ENCODE results near the gene PATJ.

Gene PATJ

DNA sequence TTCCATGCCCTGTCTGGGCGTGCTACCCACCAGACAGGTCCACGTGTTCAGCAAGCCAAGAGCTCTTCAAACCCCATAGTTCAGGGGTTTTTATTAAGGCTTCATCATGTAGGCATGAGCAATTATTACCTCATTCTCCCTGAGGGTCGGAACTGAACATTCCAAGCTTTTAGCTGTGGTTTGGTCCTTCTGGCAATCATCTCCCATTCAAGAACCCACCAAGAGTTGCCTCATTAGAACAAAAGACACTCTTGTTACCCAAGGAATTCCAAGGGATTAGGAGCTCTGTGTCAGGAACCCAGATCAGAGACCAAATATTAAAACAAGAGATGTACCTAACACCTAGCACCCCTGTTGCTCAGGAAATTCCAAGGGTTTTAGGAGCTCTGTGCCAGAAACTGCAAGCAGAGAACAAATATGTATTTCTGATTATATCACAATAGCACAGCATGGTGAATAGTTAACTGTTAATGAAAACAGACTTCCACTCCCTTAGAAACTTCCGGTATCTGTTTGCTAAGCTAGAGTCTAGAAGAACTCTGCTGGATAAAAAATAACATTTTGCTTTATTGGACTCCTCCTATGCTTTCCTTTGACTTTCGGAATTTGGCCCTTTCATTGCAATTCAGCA lies 251.2 kb downstream of the PATJ start:
- no peak for DNase-seq

DNA sequence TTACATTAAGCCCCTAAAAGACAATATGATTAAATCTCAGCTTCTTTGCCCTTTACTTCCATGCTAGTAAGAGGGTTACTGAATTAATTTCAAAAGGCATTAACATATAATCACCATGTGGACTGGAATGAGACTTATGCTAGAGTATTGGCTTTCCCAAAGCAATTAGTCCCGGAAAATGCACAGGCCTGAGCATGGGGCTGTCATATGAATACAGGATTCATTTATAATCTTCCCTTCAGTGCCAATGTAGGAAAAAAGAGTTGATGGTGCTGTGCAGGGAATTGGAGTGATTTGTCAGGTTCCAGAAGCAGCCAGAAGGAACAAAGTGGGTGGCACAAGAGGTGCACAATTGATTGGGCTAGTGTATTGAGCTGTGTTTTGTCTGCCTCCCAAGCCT lies 253.4 kb downstream of the PATJ start:
- no peak for DNase-seq

DNA sequence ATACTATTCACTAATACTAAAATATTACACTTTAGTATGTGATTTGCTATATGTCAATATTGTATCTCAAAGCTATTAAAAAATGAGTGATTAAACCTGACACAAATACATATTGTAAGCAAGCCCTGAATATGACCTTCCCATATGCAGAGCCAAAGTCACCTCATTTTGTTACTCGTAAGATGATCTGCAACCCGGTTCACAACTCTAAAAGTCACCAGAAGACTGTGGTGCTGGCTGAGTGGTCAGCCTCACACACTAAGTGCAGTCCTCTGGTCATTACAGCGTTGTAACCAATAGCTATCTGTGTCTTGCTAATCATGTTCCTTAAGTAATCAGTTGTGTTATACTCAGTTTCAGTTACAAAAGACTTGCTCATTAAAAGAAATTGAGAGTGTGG lies 254.8 kb downstream of the PATJ start:
- DNase-seq: no peak

DNA sequence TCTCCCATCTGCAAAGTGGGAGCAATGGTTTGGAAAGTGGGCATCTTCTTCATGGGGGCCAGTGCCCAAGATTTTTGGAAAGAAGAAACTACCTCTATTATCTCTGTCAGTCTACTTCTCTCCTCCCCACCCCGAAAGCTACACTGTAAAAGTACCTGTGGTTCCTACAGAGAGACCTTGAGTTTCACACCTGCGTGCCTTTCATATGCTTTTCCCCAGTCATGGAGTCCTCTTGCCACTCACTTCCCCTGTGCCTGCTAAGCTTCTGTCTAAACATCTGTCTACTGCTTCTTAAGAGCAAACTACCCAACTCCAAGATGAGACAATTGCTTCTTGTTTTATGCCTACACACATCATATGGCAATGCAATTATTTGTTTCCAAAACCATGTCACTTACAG lies 261.5 kb downstream of the PATJ start:
- no peak for DNase-seq

DNA sequence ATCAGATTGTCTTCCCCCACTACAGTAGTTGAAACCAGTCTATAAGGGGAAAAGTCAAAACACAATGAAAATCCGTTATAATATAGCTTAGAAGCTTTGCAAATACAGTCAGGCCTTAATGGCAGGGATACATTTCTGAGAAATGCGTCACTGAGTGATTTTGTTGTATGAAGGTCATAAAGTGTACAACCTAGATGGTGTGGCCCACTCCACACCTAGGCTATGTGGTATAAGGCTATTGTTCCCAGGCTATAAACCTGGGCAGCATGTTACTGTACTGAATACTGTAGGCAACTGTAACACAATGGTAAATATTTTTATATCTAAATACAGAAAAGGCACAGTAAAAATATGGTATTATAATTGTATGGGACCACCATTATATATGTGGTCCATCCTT lies 264.4 kb downstream of the PATJ start:
- no peak for DNase-seq

DNA sequence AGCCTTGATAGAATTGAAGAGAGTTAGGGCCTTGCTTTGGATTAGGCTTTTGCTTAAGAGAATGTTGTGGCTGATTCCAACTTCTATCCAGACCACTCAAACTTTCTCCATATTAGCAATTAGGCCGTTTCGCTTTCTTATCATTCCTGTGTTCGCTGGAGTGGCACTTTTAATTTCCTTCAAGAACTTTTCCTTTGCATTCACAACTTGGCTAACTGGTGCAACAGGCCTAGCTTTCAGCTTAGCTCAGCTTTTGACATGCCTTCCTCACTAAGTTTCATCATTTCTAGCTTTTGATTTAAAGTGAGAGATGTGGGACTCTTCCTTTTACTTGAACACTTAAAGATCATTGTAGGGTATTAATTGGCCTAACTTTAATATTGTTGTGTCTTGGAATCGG lies 268.7 kb downstream of the PATJ start:
- no peak for DNase-seq

DNA sequence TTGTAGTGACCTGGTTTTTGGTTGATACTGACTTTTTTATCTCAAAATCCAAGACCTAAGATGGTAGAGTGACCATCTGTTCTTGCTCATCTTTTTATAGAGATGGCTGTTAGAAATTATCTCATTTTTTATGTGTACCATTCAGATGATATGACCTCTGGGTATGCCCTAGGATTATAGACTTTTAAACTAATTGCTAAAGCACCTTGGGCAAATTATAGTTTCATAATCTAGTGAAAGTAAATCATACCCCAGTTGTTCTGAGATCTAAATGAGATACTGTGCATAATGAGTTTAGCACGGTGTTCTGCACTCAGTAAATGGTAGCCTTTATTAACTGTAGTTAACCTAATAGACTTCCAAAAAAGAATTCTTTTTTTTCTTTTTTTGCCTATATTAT lies 269.8 kb downstream of the PATJ start:
- DNase-seq: no peak

DNA sequence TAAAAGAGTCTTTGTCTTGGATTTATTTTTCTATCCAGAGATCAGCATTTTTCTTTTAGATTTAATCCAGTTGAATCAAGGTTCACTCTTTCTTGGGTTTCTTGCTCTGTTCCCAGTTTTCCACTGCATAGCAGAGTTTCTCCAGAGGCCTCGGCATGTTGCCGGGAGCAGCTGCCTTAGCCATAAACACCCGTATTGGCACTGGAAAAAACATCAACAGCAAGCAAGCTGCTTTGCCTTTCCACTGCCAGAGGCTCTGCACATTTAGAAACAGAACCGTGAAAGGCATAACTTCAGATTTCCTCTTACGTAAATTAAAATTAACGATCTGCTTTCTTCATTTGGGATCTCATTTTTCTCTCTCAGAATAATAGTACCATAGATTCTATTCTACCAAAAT lies 270.6 kb downstream of the PATJ start:
- no peak for DNase-seq

DNA sequence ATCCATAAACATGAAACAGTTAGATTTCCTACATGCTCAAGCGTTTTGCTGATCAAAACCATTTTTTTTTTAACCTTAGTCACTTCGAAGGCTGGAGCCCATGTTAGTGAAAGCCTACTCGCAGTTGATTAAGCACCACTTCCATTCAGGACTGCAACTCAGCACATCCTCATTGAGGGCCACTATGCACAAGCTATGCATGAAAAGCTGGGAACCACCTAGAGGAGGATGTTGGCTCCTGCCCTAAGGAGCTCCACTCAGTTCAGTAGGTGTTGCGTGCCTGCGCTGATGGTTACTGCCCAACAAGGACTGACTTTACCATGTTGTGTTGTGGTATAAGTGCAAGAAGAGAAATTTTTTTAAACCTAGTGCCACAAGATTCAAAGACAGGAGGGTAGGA lies 271.0 kb downstream of the PATJ start:
- no peak for DNase-seq

DNA sequence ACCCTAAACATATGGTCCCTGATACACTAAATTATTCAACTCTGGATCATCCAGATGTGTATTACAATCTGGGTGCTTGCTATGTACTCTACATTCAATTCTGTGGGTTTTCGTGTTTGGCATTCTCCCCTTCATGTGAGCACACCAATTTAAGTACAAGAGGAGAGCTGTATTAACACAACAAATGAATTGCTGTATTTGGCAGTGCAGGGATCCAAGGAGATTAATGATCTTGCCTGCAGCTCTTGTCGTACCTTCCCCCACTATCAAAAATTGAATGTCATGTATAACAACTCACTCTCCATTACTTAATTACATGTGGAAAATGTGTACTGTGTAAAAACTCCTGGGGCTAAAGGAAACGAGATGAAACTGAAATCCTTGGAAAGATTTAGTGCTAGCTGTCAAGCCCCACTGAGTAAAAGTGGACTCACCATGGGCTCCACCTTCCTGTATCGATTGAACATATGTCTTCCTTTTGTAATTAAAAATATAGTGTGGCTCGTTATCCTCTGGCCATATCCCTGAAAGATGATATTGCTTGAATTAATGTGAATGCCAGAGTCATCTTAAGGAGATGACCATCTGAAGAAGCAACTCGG lies 280.2 kb downstream of the PATJ start:
- DNase-seq: no peak

DNA sequence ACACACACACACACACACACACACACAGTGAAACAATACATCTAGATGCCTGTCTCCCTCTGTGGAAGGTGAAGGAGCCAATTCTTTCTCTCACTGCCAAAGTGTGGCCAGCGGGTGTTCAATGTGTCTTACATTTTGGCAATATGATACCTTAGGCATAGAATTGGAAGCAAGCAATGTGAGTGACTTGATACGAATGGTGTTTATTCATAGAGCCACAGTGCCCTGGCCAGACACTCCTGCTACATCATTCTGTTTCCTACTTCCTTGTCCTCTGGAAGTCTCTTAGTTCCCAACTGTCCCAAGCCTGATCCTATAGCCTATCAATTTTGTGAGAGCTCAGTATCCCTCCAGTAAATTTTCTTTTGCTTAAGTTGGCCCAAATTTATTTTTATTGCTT lies 282.4 kb downstream of the PATJ start:
- DNase-seq: no peak

DNA sequence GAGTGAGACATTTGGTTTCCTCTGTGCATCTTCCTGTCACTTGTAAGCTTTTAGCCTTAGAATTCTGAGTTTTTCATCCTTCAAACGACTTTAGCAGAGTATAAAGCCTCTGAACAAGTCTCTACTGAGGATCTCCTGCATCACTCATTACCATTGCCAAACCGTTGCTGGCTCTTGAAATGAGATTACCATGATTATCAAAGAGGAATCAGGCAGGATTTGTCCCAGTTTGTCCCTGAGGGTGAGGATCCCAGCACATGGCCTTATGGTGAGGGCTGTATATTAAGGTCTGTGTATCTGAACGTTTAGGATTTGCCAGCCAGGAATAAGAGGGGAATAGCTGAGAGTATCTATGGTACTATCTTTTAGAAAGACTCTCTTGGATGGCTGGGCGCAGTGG lies 282.9 kb downstream of the PATJ start:
- DNase-seq: no peak

DNA sequence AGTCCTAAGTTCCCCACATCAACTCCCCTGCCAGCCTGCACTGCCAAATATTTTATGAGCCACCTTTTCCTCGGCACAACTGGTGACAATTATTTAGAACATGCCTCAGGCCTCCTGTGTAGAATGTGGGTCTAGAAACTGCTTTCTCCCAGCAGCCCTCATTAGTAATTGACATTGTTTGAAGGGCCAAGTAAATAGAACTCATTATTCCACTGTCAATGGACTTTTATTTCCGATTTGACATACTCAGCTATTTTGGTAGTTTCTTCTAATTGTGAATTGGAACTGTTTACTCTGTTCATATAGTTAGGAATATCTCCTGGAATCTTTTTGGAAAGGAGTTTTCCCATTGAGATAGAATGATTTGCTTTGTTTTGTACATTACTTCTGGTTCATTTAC lies 283.6 kb downstream of the PATJ start:
- no peak for DNase-seq

DNA sequence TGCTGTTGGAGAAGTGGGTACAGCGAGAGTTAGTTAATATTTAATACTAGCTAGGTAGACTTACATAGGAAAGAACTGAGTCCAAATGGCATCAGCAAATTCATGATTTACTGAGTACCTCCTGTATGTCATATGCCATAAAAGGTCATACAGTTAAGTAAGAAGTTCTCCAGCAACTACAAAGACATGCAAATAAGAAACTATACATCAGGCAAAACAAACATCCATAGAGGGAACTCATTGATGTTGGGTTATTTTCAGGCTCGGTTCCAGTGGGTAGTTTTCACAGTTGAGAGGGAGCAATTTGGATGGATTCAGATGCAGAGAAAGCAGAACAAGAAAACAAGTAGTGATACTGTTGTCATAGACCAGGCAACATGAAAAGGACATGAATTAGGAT lies 287.4 kb downstream of the PATJ start:
- DNase-seq: no peak

DNA sequence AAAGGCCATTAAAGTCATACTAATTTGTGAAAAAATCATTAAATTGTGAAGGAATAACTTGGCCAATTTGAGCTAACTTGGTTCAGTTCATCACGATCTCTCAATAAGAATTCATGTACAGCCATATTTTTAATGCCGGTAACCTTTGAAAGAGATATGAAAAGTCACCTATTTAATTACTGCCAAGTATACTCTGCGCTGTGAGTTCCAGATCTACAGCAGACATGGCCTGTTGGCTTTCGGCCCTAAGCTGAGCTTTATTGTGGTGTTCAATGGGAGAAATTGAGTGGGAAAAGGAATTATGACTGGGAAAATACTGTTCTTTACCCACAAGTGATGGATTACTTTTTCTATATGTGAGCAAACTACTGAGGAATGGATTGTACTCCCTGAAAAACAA lies 292.5 kb downstream of the PATJ start:
- DNase-seq: no peak

DNA sequence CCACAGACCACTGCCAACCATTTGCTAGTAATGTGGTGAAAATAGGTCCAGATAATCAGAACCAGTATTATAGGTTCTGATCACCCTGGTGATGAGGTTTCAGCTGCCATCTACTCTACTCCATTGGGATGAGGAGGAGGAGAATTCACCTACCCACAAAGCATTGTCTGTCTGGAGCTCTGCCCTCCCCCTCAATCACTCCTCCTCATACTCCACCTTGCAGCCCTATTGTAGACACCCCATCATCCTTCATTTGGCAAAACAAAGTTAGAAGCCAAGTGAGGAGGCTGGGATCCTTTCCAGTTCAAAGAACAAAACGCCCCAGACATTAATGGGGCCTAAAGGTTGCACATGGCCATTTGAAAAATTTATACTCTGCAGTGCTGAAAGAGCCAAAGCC lies 295.0 kb downstream of the PATJ start:
- no peak for DNase-seq

DNA sequence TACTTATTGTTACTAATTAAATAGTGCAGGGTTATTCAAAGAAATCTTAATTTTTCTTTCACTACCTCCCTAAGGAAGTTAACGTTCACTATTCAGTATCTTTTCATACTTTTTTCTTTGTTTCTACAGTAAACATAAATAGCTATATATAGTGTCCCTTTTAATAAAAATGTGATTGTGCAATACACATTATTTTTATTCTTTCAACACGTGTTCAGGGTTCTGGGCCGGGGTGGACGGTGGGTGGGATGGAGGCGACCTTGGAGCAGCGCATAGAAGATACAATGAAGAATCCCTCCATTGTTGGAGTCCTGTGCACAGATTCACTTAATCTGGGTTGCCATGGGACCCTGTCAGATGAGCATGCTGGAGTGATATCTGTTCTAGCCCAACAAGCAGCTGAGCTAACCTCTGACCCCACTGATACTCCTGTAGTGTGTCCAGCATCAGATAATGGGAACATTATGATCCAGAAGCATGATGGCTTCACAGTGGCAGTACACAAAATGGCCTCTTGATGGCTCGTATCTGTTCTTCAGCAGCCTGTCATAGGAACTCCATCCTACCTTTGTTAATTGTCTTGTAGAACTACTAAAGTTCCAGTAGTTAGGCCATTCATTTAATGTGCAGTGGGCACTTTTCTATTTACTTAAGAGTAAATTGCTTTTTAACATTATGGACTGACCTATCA lies 296.5 kb downstream of the PATJ start:
- no peak for DNase-seq

DNA sequence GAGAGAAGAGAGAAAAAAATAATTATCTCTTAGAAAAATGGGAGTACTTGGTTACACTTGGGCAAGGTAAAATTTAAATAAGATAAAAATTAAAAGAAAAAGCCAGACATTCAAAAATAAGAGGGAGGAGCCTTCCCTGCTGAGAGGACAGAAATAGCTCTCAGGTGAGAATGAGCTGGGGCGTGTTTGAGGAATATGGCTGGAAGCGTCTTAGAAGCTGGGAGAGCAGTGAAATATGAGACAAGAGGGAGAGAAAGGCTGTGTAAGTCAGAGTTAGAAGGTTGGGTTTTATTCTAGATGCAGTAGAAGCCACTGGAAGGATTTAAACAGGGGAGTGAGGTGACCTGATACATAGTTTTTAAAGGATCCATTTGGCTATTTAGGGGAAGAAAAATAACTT lies 298.2 kb downstream of the PATJ start:
- DNase-seq: no peak

DNA sequence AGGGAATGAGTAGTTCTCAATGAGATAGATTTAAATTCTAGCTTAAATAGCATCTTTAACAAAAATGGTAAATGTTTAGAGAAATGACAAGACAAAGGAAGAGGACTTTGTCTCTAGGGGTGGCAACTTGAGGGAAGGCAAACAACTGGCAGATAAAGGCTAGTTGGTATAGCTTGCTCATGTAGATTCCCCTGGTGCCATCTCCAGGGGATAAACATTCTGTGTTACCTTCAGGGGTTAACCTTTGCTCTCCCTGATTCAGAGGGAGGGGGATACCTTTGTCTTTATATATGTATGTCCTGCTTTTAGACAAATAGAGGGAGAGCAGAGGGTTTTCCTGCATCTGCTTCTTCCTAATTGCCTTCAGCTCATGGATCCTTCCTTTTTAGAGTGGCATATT lies 298.7 kb downstream of the PATJ start:
- DNase-seq: no peak

DNA sequence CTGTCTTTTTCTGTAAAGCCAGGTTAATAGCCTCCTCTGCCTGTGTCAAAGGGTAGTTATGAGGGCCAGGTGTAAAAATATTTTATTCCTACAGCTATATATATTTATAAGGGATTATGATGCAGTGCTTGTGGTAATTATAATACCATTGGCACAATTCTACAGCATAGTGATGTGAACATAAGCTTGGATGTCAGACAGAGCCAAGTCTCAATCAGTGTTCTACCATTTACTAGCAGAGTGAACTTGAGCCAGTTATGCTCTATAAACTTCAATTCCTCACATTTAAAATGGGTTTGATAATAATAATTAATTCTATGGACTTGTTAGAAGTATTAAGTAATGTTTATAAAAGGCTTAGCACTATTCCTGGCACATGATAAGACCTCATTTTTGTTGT lies 300.9 kb downstream of the PATJ start:
- no peak for DNase-seq

DNA sequence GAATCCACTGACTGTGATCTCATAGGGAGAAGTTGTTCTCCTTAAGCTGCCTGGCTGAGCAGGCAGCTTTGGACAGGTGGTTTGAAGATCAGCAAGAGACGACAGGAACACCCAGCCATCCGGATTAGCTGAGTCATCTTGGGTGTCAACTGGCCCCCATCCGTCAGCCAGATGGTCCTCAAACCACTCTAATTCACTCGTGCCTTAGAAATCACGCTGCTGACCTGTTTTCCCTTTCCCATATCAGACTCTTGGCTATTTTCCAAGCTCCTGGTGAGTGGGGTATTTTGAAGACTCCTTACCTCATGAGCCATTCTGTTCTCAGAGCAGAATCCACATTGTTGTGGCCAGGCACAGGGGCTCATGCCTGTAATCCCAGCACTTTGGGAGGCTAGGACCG lies 303.3 kb downstream of the PATJ start:
- DNase-seq: no peak

DNA sequence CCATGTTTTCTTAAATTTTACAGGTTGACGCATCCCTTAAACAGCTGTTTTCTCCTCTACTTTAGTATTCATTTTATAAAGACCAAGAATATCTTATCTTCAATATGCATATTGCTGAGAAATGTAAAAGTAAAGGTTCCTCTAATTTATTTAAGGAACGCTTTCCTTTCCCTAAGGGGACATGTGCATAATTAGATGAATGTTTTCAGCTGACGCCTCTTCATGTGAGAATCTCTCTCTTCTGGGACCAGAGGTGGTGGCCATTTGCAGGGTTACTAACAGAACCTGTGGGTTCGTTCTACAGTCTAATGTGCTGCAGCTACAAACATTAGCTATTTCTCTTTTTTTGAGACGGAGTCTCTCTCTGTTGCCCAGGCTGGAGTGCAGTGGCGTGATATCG lies 304.6 kb downstream of the PATJ start:
- no peak for DNase-seq

DNA sequence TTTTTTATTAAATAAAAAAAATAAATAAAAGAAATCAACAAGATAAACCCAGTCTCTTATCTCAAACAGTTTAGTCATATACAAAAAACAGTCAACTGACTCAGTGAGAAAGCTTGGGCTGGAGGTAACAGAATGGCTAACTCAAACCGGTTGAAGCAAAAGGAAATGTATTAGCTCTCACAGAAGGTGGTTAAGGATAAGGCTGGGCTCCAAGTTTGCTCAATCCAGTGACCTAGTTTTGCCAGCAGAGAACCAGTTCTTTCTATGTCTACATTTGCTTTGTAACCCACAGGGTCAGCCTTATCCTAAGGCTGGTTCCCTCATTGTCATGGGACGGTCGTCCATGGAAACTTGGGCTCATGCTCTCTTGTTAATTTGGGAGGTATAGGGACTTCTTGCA lies 307.9 kb downstream of the PATJ start:
- DNase-seq: no peak

DNA sequence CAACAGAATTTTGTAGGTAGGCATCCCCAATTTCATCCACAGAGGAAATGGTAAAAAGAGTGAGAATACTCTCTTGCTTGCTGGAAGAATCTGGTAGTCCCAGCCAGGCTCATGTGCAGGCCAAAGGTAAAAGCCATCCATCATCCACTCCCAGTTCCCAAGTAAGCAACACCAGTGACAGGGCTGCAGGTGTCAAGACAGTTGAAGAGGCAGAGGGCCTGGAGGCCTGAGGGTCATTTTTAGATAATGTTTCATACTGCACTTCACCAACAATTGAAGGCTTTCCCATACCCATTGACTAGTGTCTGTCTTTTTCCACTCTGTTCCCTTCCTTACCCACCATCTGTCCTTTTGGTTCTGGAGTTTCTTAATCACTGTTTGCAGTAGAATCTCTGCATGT lies 310.7 kb downstream of the PATJ start:
- DNase-seq: no peak

DNA sequence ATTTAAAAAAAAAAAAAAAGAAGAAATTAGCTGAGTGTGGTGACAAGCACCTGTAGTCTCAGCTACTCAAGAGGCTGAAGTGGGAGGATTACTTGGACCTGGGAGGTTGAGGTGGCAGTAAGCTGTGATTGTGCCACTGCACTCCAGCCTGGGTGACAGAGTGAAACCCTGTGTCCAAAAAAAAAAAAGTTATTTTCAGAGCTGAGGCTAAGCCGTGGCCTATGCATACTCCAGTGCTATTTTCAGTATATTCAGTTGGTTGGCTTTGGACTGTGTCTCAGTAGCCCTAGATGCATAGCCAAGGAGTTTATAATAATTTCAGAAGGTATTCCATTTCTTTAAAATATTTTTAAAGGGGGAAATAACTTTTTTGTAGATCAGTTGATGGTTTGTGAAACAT lies 311.9 kb downstream of the PATJ start:
- no peak for DNase-seq
